ENCODE results near the gene CREBRF.

DNA sequence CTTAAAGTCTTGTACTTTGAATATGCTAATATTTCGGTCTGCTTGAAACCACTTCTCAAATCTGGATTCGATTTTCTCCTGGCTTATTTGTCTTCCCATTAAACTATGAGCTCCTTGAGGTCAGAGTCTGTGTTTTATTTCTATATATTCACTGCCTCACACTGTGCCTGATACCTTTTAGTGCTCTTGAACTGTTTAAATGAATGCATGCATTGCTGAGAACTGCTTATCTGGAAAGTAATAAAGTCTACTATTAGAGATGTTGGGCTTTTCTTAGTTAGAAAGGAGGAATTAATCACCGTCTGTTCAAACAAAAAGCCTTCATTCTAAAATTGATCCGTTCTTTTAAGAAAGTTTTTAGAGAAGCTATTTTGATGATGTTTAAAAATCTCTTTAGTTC, 6.0 kb downstream of the CREBRF start:
- TF ChIP-seq, protein P1, sequence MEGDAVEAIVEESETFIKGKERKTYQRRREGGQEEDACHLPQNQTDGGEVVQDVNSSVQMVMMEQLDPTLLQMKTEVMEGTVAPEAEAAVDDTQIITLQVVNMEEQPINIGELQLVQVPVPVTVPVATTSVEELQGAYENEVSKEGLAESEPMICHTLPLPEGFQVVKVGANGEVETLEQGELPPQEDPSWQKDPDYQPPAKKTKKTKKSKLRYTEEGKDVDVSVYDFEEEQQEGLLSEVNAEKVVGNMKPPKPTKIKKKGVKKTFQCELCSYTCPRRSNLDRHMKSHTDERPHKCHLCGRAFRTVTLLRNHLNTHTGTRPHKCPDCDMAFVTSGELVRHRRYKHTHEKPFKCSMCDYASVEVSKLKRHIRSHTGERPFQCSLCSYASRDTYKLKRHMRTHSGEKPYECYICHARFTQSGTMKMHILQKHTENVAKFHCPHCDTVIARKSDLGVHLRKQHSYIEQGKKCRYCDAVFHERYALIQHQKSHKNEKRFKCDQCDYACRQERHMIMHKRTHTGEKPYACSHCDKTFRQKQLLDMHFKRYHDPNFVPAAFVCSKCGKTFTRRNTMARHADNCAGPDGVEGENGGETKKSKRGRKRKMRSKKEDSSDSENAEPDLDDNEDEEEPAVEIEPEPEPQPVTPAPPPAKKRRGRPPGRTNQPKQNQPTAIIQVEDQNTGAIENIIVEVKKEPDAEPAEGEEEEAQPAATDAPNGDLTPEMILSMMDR (IDR thresholded peaks at IDR 0.05; ENCODE audit: poor library complexity) = no peak
- no peak for TF ChIP-seq EZH2 (IDR thresholded peaks at IDR 0.05; ENCODE audit: borderline replicate concordance)
